ENCODE results near the gene FNBP1L. TPM values are rescaled to one million over a fixed set of nuclear protein-coding genes. Genes with fewer than 3 reads are reported as not detected.

Gene FNBP1L
- total and polyA plus RNA-seq, 2 donors (not counting 1 experiment from before 2014, with no cell fraction given): 0.86 to 5.4 TPM

GRCh38 chr1:93504247-93505033 is 56.5 kb downstream of the FNBP1L start:
- Mint-ChIP-seq H3K4me3 (no peak overlapping the region), H3K4me1 (no peaks in the 10 kb centered on the region), H3K9me3 (ENCODE audit: insufficient read depth) (no peaks in the 10 kb centered on the region), H3K27me3 (no peaks in the 10 kb centered on the region), H3K27ac (no peak overlapping the region)
- Histone ChIP-seq H3K36me3 (replicated peaks in 1 of 2; ENCODE audit: control extremely low read depth in 1 of 2, control insufficient read depth in 1 of 2, extremely low read depth in 1 of 2, insufficient read depth in 2 of 2, low read length in 1 of 2) (no peaks in the 10 kb centered on the region), H3K4me3 (ENCODE audit: control extremely low read depth in 1 of 5, extremely low read depth in 1 of 5, insufficient read depth in 1 of 5, low read depth in 2 of 5, low read length in 4 of 5) (no peak overlapping the region), H2AFZ (ENCODE audit: insufficient read depth, low read depth, low read length, poor library complexity, severe bottlenecking) (no peak overlapping the region), H3K4me2 (replicated peaks; ENCODE audit: low read depth, low read length, poor library complexity, severe bottlenecking) (no peak overlapping the region), H3K27ac (ENCODE audit: low read length in 2 of 2) (no peak overlapping the region), H3K9ac (ENCODE audit: low read length) (no peak overlapping the region), H3K27me3 (replicated peaks in 1 of 4; ENCODE audit: control extremely low read depth in 1 of 4, control insufficient read depth in 3 of 4, insufficient read depth in 4 of 4, low read length in 3 of 4) (no peaks in the 10 kb centered on the region), H4K20me1 (ENCODE audit: control insufficient read depth, insufficient read depth, low read length, poor library complexity, severe bottlenecking) (no peaks in the 10 kb centered on the region), H3K9me3 (ENCODE audit: control extremely low read depth in 1 of 3, control insufficient read depth in 2 of 3, insufficient read depth in 1 of 3, low read length in 2 of 3) (no peaks in the 10 kb centered on the region), H3K4me1 (ENCODE audit: control insufficient read depth in 2 of 2, insufficient read depth in 2 of 2, low read length in 2 of 2) (no peaks in the 10 kb centered on the region), H3K79me2 (ENCODE audit: control insufficient read depth, insufficient read depth, low read length) (no peaks in the 10 kb centered on the region)
- 94% methylated on average over 5 of the region's 8 CpGs for WGBS (ENCODE audit: insufficient coverage)
- no peak for TF ChIP-seq EZH2 (IDR thresholded peaks at IDR 0.05; ENCODE audit: borderline replicate concordance, insufficient read depth, low read depth, low read length, poor library complexity, severe bottlenecking)
- TF ChIP-seq CTCF (IDR thresholded peaks at IDR 0.05): no peak
- ATAC-seq (ENCODE audit: low read depth) (no peak), DNase-seq (no peak)
- ChIA-PET POLR2A (no interaction called here), CTCF (no interaction called here)
- intact Hi-C loops (cut with micrococcal nuclease): no loop called here

DNA sequence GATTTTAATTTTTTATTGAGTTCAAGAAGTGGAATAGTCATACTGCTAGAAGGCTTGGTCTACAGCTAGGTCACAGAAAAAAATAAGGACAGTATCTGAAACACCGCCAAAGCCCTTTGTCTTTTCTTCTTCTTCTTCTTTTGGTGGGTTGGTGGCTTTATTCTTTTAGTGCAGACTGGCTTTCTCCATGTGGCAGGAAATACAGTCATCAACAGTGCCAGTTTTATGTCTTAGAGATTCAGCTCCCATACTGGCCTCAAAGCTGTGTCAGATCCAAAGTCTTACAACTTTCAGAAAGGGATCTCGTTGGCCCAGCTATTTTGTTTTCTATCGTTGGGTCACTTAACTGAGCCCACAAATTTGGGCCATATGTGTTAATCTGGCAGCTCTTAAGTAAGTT is 58.2 kb downstream of the FNBP1L start:
- H3K4me1 Mint-ChIP-seq: no peaks in the 10 kb centered on the region
- no peaks in the 10 kb centered on the region for H4K20me1 ChIP-seq (ENCODE audit: control insufficient read depth, insufficient read depth, low read length, poor library complexity, severe bottlenecking)
- intact Hi-C loops (cut with micrococcal nuclease): no loop called here
- CTCF ChIA-PET: no interaction called here
- H3K27me3 ChIP-seq (replicated peaks in 1 of 4; ENCODE audit: control extremely low read depth in 1 of 4, control insufficient read depth in 3 of 4, insufficient read depth in 4 of 4, low read length in 3 of 4): no peaks in the 10 kb centered on the region
- DNase-seq (no peak), ATAC-seq (ENCODE audit: low read depth) (no peak)
- no peak overlapping the region for H3K4me2 ChIP-seq (replicated peaks; ENCODE audit: low read depth, low read length, poor library complexity, severe bottlenecking)
- TF ChIP-seq CTCF (IDR thresholded peaks at IDR 0.05) (no peak), EZH2 (IDR thresholded peaks at IDR 0.05; ENCODE audit: borderline replicate concordance, insufficient read depth, low read depth, low read length, poor library complexity, severe bottlenecking) (no peak)
- no peaks in the 10 kb centered on the region for H3K4me1 ChIP-seq (ENCODE audit: control insufficient read depth in 2 of 2, insufficient read depth in 2 of 2, low read length in 2 of 2)
- H3K27me3 Mint-ChIP-seq: no peaks in the 10 kb centered on the region
- H3K9ac ChIP-seq (ENCODE audit: low read length): no peak overlapping the region
- no peak overlapping the region for H3K27ac Mint-ChIP-seq
- H3K36me3 ChIP-seq (replicated peaks in 1 of 2; ENCODE audit: control extremely low read depth in 1 of 2, control insufficient read depth in 1 of 2, extremely low read depth in 1 of 2, insufficient read depth in 2 of 2, low read length in 1 of 2): no peaks in the 10 kb centered on the region
- H3K27ac ChIP-seq (ENCODE audit: low read length in 2 of 2): no peak overlapping the region
- H3K79me2 ChIP-seq (ENCODE audit: control insufficient read depth, insufficient read depth, low read length): no peaks in the 10 kb centered on the region
- H3K9me3 ChIP-seq (ENCODE audit: control extremely low read depth in 1 of 3, control insufficient read depth in 2 of 3, insufficient read depth in 1 of 3, low read length in 2 of 3): no peaks in the 10 kb centered on the region
- no peak overlapping the region for H3K4me3 Mint-ChIP-seq
- H3K4me3 ChIP-seq (ENCODE audit: control extremely low read depth in 1 of 5, extremely low read depth in 1 of 5, insufficient read depth in 1 of 5, low read depth in 2 of 5, low read length in 4 of 5): no peak overlapping the region
- H2AFZ ChIP-seq (ENCODE audit: insufficient read depth, low read depth, low read length, poor library complexity, severe bottlenecking): no peak overlapping the region
- POLR2A ChIA-PET: no interaction called here
- H3K9me3 Mint-ChIP-seq (ENCODE audit: insufficient read depth): no peaks in the 10 kb centered on the region
- WGBS (ENCODE audit: insufficient coverage): 100% methylated on average over 1 of the region's 3 CpGs
